COLO829 (cell line): ENCODE measurements around the gene NDUFS3.

Experiments
- DNase-seq: peaks from one replicate; pipeline ENCODE4 v3.0.0; 2012; ENCODE audit warnings: low spot score

NDUFS3 gene

GRCh38 chr11:47589977-47590861 is 11.3 kb downstream of the NDUFS3 start:
- DNase-seq: no peak

GRCh38 chr11:47591764-47592163 is 12.9 kb downstream of the NDUFS3 start:
- DNase-seq: no peak

GRCh38 chr11:47592251-47592650 is 13.4 kb downstream of the NDUFS3 start:
- no peak for DNase-seq

DNA sequence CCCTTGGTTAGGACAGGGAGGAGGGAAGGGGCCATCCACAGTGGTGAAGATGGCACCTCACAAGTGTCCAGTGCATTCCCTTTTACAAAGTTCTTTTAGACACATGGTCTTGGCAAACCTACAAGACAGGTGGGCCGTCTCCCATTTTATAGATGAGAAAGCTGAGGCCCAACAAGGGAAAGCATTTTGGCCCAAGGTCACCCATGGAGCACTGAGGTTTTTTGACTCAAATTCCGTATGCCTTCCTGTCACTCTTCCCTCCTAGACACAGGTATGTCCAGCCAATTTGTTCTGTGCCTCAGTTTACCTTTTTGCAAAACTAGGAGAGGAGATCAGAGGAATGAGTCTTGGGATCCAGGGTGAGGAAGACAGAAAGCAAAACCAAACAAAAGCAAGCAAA is 14.1 kb downstream of the NDUFS3 start:
- no peak for DNase-seq

DNA sequence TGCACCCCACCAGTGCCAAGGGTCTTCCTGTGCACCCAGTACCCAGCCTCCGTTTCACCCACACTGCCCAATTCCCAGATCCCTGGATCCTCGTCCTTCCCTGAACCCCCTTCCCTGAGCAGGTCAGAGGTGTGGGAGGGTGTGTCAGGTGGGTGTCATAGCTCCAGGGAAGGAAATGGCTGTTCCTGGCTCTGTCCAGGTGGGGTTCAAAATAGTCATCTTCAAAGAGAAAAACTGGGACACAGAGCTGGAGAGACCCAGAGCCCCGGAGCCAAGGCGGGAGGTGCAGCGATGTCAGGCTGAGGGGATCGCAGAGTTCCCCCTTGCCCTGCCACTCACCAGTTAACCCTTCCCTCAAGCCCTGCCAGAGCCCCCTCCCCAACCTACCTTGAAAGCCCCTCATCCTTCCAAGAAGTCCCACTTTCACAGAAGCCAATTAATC is 14.6 kb downstream of the NDUFS3 start:
- DNase-seq: no peak

GRCh38 chr11:47593934-47594855 is 15.3 kb downstream of the NDUFS3 start, which contains the start of gene C1QTNF4:
Gene C1QTNF4, minus strand, starts transcription at chr11:47594411. Its CDS starts 3,601 bp downstream, at chr11:47590810.
- no peak for DNase-seq

GRCh38 chr11:47595029-47595428 is 16.2 kb downstream of the NDUFS3 start:
- no peak for DNase-seq

DNA sequence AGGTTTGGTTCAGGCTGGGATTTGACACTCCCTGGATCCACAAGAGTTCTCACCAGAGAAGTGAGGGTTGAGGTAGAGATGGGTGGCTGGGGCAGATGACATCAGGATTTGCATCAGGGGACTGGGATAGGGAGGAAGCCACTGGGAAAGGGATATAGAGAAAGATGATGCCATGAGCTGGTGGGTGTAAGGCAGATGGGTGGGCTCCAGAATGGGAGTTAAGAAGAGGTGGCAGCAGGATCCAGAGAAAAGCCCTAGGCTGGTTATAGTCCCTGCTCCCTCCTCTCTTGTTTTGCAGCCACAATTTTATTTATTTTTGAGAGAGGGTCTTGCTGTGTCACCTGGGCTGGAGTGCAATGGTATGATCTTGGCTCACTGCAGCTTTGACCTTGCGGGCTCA is 17.1 kb downstream of the NDUFS3 start:
- DNase-seq: no peak

DNA sequence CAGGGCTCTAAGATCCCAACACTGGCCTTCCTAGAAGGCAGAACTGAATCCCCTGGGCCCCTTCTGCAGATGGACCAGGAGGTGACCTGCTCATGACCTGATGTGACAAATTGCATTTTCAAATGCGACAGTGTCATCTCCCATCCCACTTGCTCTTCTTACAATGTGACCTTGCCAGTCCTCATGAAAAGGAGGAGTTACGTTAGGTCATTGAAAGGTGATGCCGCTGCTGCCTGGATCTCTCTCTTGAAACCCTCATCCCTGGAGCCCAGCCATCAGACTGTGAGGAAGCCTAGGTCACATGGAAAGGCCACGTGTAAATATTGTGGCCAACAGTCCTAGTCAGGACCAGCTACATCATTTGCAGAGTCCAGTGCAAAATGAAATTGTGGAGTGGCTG is 21.0 kb downstream of the NDUFS3 start:
- DNase-seq: no peak

DNA sequence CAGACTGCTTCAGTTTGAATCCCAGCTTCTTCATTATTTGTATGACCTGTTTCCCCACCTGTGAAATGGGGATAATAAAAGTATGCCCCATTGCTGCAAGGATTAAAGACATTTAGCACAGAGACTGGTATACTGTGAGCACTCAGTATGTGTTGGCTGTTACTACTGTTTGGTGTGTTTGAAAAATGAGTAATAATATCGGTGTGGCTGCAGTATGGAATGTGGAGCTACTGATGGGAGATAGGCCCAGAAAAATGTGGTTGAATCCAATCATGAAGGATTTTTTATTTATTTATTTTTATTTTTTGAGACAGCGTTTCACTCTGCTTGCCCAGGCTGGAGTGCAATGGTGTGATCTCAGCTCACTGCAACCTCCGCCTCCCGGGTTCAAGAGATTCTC is 24.4 kb downstream of the NDUFS3 start:
- DNase-seq: no peak

- DNase-seq: no peak
These were observed 27.0 kb downstream of the NDUFS3 start for GRCh38 chr11:47605921-47606320.

DNA sequence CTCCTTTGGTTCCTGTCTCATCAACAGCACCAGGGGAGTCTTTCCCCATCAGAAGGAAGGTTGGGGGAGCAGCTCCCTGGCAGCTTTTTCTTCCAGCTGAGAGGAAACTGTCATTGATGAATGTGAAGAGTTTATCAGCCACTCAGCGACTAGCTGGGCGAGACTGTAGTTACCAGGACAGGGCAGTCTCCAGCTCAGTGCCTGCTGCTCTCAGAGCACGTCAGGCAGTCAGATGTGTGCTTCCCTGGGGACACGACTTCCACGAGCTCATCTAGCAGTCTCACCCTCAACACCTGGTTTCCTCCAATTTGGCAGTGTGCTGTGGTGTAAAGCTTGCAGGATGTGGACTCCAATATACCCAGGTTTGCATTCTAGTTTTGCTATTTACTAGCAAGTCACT is 27.9 kb downstream of the NDUFS3 start:
- DNase-seq: no peak

DNA sequence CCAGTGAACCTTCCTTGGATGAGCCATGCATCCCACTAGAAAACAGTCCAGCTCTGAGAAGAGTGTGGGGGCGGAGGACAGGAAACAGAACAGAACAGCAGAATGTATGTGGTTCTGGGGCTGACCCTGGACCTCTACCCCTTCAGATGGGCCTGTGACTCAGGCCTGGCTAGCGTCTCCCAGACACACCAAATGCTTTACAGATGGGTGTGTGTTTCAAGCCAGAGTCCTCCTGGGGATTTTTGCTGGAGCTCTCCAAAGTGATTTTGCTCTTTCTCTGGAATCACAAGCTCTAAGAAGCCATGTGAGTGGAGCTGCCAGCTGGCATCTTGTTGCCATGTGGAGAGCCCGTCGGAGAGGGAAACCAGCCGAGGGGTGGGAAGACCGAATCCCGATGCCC is 28.5 kb downstream of the NDUFS3 start:
- DNase-seq: peak; percentile 75

- no peak for DNase-seq
These were observed 30.8 kb downstream of the NDUFS3 start for GRCh38 chr11:47609675-47610074.

DNA sequence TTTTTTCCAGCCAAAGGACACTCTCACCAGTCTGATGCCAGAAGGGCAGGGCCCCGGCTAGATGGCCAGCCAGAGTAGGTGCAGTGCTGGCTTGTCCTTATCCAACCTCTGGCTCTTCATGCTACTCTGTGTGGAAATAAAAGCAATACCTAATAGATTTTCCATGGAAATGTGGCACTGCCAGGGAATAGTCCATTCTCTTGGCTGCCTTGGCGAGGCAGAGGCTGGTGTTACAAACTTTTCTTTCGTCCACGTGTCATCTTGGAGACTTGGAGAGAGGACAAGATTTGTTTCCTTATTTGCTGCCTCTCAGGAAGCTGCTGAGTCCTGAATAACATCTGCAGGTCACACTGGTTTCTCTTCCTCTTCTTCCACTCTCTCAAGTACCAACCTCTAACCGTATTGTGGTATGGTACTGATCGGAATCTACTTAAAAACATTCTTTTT is 32.5 kb downstream of the NDUFS3 start:
- DNase-seq: no peak

DNA sequence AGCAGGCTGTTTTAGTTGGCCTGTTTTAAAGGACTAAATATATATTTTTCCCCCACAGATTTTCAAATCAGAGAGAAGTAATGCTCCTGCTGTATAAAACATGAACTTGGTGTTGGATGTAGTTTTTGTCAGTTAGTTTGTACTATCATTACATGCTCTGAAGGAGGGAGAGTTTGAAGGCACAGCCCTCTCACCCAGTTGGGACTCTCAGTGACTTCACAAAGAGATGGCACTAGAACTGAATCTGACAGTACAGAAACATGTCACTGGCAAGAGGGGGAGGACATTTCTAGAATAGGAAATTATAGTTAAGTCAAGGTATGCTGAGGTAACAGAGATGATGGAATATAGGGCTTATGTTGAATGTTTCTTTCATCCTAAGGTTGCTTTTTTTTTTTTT is 36.4 kb downstream of the NDUFS3 start:
- DNase-seq: no peak

GRCh38 chr11:47616726-47617416 is 38.0 kb downstream of the NDUFS3 start:
- DNase-seq: peak; percentile 61

- no peak for DNase-seq
These were observed 38.5 kb downstream of the NDUFS3 start for GRCh38 chr11:47617417-47617809.

DNA sequence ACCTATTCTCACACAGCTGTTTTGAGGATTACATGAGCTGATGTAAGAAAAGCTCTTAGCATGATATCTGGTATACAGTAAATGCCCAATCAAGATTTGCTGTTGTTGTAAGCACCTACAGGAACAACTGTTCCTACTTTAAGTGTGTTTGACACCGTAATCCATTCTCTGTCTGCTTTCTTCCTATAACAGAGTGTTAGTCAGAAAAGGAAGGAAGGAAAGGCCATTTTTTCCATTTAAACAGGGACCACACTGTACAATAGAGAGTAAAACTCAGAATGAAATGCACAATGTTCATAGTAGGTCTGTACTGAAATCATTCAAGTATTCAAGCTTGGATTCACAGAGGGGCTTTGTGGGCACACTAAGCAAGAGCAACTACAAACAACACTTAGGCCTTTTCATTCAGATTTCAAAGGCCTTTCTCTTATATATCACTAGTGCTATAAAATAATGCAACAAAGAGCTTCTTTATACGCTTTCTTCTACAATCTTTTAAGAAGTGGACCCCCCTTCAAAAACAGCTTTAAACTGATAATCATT is 42.0 kb downstream of the NDUFS3 start:
- DNase-seq: peak; percentile 75

- no peak for DNase-seq
These were observed 47.4 kb downstream of the NDUFS3 start for GRCh38 chr11:47626234-47626633.

DNA sequence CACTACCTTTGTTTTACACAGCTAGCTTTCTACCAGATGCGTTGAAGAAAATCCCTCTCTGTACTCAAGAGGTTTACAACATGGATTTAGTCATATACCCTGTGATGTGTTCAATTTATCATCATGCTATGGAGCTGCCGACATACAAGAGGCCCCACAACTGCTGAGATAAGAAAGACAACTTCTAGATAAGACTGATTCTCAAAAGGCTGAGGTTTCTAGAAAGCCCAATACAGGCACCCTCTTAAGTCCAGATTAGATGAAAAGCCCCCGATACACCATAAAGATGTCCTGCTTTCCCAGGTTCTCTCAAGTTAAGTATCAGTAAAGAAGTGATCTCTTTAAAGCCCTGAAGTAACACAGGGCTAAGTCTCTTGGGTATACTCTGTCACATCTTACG is 49.2 kb downstream of the NDUFS3 start:
- no peak for DNase-seq

GRCh38 chr11:47631473-47631872 is 52.6 kb downstream of the NDUFS3 start:
- no peak for DNase-seq
